MCF 10A (cell line): ENCODE data around the gene SLC22A2. TPM values are rescaled to one million over a fixed set of nuclear protein-coding genes. Genes with fewer than 3 reads are reported as not detected.

Source experiments
- BruUV-seq: library from RNA; stranded (reverse); fragments of 400-500 nt; replicated peaks from 2 replicates; lab custom pipeline; 2021; lab: Mats Ljungman, UMichigan
- CTCF ChIA-PET: fragments of 300-600 bp; sonication (Branson Sonifier 250); formaldehyde crosslinking; extraction: SDS; loops from one replicate; lab custom pipeline; 2021; ENCODE audit warnings: antibody characterized with exemption, inconsistent platforms; lab: Yijun Ruan, JAX
- POLR2A ChIA-PET: fragments of 300-600, 350-650 bp; sonication (Branson Sonifier 250); formaldehyde crosslinking; extraction: SDS; loops from one replicate; lab custom pipeline; 2020; ENCODE audit warnings: antibody characterized with exemption, inconsistent platforms; lab: Yijun Ruan, JAX
- DNase-seq: peaks from one replicate; pipeline ENCODE4 v3.0.0-alpha.2; 2018; ENCODE audit not compliant: unreplicated experiment
- H3K27ac Mint-ChIP-seq: one replicate; pipeline ENCODE4 v1.8.0; 2022; ENCODE audit warnings: mild to moderate bottlenecking, low read depth, mixed read lengths; ENCODE audit not compliant: unreplicated experiment
- H3K27me3 Mint-ChIP-seq: one replicate; pipeline ENCODE4 v1.8.0; 2022; ENCODE audit warnings: mixed read lengths; ENCODE audit not compliant: insufficient read depth, unreplicated experiment
- H3K36me3 Mint-ChIP-seq: one replicate; pipeline ENCODE4 v1.8.0; 2022; ENCODE audit warnings: mild to moderate bottlenecking, moderate library complexity, mixed read lengths; ENCODE audit not compliant: insufficient read depth, unreplicated experiment
- H3K4me1 Mint-ChIP-seq: one replicate; pipeline ENCODE4 v1.8.0; 2022; ENCODE audit warnings: mixed read lengths; ENCODE audit not compliant: insufficient read depth, unreplicated experiment
- H3K4me3 Mint-ChIP-seq: one replicate; pipeline ENCODE4 v1.8.0; 2022; ENCODE audit warnings: mild to moderate bottlenecking, moderate library complexity, mixed read lengths; ENCODE audit not compliant: unreplicated experiment
- H3K9me3 Mint-ChIP-seq: one replicate; pipeline ENCODE4 v1.8.0; 2022; ENCODE audit warnings: mixed read lengths; ENCODE audit not compliant: unreplicated experiment
- CTCF ChIP-seq: fragments of 200-600 bp; IDR thresholded peaks from one replicate; pipeline ENCODE4 v1.8.0; 2022; ENCODE audit warnings: antibody characterized with exemption, mild to moderate bottlenecking; ENCODE audit not compliant: unreplicated experiment
- intact Hi-C: fragments of 100-400 bp; cut with micrococcal nuclease; formaldehyde crosslinking; loops from 2 replicates; pipeline ENCODE4 v1.14.1; 2022
- total RNA-seq: library from RNA; stranded (reverse); gene quantifications from 2 replicates; pipeline ENCODE4 v1.2.3, GENCODE V29; 2022

The SLC22A2 gene
- total RNA-seq, 1 experiment from 2014 or later: not detected

- CTCF ChIA-PET: interaction anchor here (0.6 to 1.0 kb wide), 2 partner anchors 45 to 202 kb away, joined by 3 to 4 read pairs; no protein-coding TSS in a partner anchor
- Mint-ChIP-seq H3K9me3 (no peaks in the 10 kb centered on the region), H3K27ac (no peak overlapping the region), H3K4me3 (no peak overlapping the region), H3K4me1 (peaks cover 16% of the 10 kb centered on the region), H3K27me3 (no peaks in the 10 kb centered on the region), H3K36me3 (no peaks in the 10 kb centered on the region)
- intact Hi-C loops: no loop called here
- POLR2A ChIA-PET: no interaction called here
- DNase-seq: no peak
- TF ChIP-seq CTCF: no peak
- BruUV-seq: no TSS peak
Observed at GRCh38 chr6:160253292-160253691, 5.3 kb downstream of the SLC22A2 start.

GRCh38 chr6:160252073-160252813 lies 6.4 kb downstream of the SLC22A2 start:
- Mint-ChIP-seq H3K27ac (no peak overlapping the region), H3K4me3 (no peak overlapping the region), H3K4me1 (peaks cover 17% of the 10 kb centered on the region), H3K36me3 (no peaks in the 10 kb centered on the region), H3K9me3 (no peaks in the 10 kb centered on the region), H3K27me3 (no peaks in the 10 kb centered on the region)
- CTCF ChIA-PET: interaction anchor here (0.5 kb wide), 1 partner anchor 10 kb away, joined by 3 read pairs; no protein-coding TSS in a partner anchor
- DNase-seq: no peak
- intact Hi-C loops: no loop called here
- TF ChIP-seq CTCF: no peak
- POLR2A ChIA-PET: no interaction called here
- BruUV-seq: no TSS peak

- CTCF ChIA-PET: no interaction called here
- intact Hi-C loops: no loop called here
Observed at GRCh38 chr6:160249671-160250070, 8.9 kb downstream of the SLC22A2 start.

More at GRCh38 chr6:160249671-160250070, 8.9 kb downstream of the SLC22A2 start:
- POLR2A ChIA-PET: no interaction called here
- peaks cover 11% of the 10 kb centered on the region for H3K4me1 Mint-ChIP-seq
- no peak overlapping the region for H3K4me3 Mint-ChIP-seq
- BruUV-seq: no TSS peak
- H3K27me3 Mint-ChIP-seq: no peaks in the 10 kb centered on the region
- H3K9me3 Mint-ChIP-seq: no peaks in the 10 kb centered on the region
- no peak overlapping the region for H3K27ac Mint-ChIP-seq
- DNase-seq: no peak
- no peak for TF ChIP-seq CTCF
- no peaks in the 10 kb centered on the region for H3K36me3 Mint-ChIP-seq
